RPMI8226 (cell line): ENCODE measurements around the gene TMEM45A.
"Not testable (repeated sequence)": the region's sequence is repeated elsewhere in the genome, so short reads cannot be mapped to it uniquely, and the experiment has no call there.

Experiments used
- DNase-seq: peaks from one replicate; pipeline ENCODE4 v3.0.0-alpha.2; 2015

The TMEM45A gene

GRCh38 chr3:100486808-100487207 is 5.6 kb upstream of the TMEM45A start:
- DNase-seq, result no peak

GRCh38 chr3:100489118-100489517 is 3.3 kb upstream of the TMEM45A start:
- DNase-seq, result no peak

DNA sequence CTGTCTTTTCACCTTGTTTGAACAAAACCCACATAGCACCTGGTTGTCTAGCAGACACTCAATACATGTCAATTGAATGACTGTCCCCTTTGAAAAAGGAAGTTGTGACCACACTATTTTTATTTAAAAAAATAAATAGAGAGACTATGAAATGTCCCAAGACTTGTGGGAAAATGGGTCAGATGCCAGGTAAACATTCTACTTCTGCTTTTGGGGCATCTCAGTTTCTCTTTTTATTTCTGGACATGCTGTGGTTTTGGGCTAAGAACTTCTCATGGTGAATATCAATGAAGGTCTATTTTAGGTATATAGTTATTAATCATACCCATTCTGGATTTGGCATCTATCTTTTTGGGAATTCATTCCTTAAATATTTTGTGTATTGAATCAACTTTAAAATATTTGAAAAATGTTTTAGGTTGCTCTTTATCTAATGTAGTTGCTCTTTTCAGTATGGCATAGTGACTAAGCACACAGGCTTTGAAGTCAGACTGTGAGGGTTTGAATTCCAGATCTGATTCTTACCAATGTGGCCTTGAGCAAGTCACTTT is 4.4 kb downstream of the TMEM45A start:
- DNase-seq, result peak; percentile 74

DNA sequence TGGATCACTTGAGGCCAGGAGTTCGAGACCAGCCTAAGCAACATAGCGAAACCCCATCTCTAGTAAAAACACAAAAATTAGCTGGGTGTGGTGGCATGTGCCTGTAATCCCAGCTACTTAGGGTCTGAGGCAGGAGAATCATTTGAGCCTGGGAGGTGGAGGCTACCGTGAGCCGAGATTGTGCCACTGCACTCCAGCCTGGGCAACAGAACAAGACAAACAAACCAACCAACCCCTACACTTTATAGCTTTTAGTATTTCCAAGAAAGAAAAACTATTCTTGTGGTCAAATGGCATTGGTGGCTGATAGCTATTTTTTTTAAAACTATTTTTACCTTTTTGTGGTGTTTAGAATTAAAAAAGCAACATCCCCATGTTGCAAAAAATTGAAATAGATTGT is 7.2 kb downstream of the TMEM45A start:
- no peak for DNase-seq

DNA sequence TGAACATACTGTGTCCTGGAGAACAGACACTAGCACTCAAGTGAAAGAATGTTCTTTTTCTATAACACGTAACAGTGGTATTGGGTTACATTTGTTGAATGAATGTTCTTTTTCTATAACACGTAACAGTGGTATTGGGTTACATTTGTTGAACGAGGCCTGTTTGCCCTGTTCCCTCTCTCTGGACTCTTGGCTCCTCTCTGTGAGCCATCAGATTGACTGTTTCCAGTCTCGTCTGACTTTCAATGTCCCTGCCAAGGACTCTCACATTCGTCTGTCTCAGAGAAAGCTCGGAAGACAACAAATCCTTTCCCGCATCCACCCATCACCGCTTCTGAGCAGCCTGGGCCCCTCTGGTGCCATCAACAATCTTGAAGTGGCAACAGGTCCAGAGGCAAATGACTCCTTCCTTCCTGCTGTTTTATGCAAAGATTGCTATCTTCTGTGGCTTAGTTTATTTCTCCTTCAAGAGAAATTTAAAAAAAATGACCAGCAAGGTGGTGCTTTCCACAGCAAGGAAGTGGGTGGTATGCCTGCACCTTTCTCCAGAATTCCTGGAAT is 8.0 kb downstream of the TMEM45A start:
- no peak for DNase-seq

DNA sequence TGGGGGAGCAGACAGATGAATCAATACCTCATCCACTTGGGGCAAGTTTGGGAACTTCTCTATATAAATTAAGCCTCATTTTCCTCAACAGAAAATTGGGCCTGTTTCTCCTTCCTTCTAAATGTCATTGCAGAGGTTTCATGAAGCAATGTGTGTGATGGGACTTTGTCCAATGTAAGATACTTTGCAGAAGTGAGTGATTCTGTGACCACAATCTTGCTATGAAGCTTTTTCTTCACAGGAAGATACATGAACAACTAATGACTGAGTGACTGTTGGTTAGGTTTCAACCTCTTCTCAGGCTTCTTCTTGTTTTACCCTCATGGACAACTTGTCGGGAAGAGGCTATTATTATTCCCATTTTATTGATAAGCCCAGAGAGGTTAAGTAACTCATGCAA is 11.0 kb downstream of the TMEM45A start:
- no peak for DNase-seq

DNA sequence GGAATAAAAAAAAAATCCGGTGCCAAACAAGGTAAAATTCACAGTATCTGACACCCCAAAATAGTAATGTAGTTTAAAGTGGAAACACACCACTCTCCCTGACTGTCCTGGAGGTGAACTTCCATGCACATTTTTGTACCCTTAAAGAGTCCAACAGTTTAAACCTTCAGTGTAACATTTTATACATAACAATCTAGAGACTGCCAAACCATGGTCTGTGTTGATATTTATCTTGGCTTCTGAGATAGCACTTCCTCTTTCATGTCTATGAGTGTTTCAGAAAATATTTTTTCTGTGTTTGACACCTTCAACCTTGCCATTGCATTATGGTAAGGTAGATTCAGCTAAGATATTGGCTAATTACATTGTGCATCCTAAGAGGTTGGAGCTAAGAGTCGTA is 13.9 kb downstream of the TMEM45A start:
- DNase-seq, result no peak

- not testable (repeated sequence) for DNase-seq
Observed at GRCh38 chr3:100509818-100510217, 17.4 kb downstream of the TMEM45A start.

DNA sequence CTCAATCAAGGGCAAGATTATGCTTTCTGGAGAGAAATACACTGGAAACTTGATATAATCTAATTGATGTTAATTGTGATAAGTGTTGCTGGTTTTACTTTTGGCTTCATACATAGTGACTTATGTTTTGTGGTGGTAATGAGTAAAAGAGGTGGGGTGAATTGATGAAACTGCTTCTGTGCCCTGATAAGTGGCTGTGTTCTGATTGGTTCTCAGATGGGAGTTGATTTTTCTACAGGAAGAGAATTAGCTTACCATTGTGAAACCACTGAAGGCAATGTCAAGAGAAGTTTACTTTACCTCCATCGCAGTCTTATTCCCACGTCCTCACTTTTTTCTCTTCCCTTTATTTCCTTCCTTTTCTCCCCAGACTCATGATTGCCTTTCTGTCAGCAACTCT is 23.8 kb downstream of the TMEM45A start:
- no peak for DNase-seq

- no peak for DNase-seq
Observed at GRCh38 chr3:100516838-100517237, 24.4 kb downstream of the TMEM45A start.

DNA sequence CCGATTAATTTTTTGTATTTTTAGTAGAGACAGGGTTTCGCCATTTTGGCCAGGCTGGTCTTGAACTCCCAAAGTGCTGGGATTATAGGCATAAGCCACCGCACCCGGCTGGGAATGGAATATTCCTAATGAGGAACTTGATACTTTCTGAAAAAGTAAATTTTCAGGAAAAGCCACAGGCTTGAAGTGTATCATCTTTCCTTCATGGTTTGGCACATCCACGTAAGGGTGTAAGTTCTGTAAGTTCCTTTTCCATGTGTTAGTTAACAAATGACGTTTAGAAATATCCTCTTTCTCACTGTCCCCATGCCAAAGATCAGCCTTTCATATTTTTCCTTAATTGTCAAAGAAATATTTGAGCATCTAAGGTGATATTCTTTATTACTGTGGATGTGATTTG is 24.9 kb downstream of the TMEM45A start:
- no peak for DNase-seq

DNA sequence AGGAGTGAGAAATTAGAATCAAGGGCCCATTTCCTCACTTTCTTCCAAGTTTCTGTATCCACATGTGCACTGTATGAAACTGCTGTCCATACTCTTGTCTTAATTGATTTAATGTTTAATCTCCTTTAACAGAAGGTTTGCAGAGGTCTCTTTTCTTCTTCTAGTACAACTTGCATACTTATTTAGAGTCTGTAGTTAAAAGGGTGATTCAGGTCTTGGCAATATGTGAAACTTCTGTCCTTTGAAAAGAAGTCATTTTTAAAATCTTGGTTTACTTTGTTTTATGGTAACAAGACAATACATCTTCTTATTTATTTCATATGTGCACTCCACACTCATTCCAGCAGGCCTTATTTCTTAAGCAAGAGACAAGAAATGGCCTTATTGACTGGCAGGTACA is 25.8 kb downstream of the TMEM45A start:
- no peak for DNase-seq

- no peak for DNase-seq
Observed at GRCh38 chr3:100518983-100519382, 26.6 kb downstream of the TMEM45A start.

- no peak for DNase-seq
Observed at GRCh38 chr3:100521439-100521845, 29.0 kb downstream of the TMEM45A start.

GRCh38 chr3:100522125-100522524 is 29.7 kb downstream of the TMEM45A start:
- DNase-seq, result no peak

DNA sequence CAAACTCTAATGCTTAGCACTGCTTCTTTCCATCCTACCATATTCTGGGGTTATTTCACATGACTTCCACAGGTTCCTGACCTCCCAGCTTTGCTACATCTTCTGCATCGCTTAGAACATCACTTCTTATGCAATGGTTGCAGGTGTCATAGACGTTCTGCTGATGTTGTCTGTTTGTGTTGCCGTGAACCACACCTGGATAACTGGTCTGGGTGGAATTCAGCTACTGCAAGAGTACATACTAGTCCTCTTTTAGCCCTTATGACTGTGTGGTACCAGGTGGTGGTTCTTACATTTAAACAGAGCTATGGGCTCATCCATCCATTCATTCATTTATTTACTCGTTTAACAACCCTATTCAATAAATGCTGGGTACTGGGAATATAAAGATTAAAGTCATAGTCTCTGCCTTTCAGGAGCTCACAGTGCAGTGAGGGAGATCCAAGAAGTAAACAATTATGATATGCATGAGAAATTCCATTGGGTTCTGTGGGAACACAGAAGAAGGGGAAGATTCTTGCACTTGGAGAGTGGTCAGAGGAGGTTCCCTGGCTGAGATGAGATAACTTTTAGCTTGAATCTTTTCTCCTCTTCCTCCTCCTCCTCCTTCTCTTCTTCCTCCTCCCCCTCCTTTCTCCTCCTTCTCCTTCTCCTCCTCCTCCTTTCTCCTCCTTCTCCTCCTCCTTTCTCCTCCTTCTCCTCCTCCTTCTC is 30.8 kb downstream of the TMEM45A start:
- DNase-seq, result no peak

- DNase-seq, result no peak
Observed at GRCh38 chr3:100525753-100526612, 33.6 kb downstream of the TMEM45A start.

GRCh38 chr3:100526613-100527346 is 34.4 kb downstream of the TMEM45A start:
- no peak for DNase-seq

DNA sequence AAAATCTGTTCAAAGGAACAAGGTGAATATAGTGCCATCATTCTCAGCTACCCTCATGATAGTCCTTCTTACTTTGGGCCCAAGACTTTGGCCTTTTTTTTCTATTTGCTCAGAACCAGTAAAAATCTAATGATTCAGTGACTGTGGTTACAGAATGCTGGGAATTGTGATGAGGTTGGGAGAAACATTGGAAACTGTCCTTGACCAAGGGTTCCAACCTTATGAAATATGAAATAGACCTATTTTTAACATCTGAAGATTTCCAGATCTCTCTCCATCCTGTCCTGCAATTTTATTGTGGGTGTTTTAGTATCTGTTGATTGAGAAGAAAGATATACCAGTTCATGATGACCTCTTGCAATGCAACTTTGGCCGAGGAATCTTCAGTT is 34.9 kb downstream of the TMEM45A start:
- no peak for DNase-seq

- no peak for DNase-seq
Observed at GRCh38 chr3:100531093-100531492, 38.7 kb downstream of the TMEM45A start.

DNA sequence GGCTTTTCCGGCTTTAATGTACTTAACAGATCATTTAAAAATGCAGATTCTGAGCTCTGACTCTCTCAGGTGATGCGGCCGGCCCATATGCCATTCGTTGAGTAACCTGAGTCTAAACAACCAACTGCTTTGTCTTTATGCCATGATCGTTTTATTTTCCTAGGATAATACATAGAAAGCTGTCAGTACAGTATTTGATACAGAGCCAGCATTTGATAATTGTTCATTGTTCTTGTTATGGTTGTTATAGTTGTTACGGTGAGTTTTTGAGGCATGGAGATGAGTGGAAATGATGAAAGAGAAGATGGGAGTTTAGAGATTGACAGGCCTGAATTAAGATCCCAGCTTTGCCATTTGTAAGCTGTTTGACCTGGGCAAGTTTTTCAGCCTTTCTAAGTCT is 40.0 kb downstream of the TMEM45A start:
- DNase-seq, result no peak

GRCh38 chr3:100533176-100533575 is 40.8 kb downstream of the TMEM45A start:
- no peak for DNase-seq

DNA sequence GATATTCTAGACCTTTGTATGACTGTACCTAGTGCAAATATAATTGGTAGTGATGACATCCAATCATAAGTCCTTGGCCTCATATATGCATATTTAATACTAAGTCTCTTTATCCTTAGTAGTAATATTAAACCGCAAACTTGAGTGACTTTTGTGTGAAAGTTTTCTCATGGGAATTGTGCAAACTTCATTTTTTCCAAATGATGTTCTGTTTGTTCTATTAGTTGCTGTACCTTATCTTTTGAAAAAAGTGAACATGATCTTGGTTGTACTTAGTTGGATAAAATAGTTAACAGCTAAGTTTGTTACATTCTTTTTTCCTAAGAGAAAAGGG is 43.2 kb downstream of the TMEM45A start:
- DNase-seq, result no peak
